Esophagus squamous epithelium (tissue), 4 donors: Measurements from ENCODE around the gene TBPL1.

Experiments
- CTCF ChIP-seq, 6 experiments: fragments of 450-650 bp in 4 of 6; fragments of 200-600 bp in 2 of 6; sonication (generic) in 2 of 6; IDR thresholded peaks; one replicate each; pipeline ENCODE4 v1.5.1; 2016 to 2019; ENCODE audit warnings: antibody characterized with exemption in 6 of 6, mild to moderate bottlenecking in 4 of 6, moderate library complexity in 4 of 6
- POLR2A ChIP-seq, 4 donors: fragments of 450-650 bp; IDR thresholded peaks; one replicate each; pipeline ENCODE4 v1.6.1; 2017; ENCODE audit warnings: antibody characterized with exemption in 4 of 4, mild to moderate bottlenecking in 4 of 4, moderate library complexity in 3 of 4

GRCh38 chr6:133919362-133919761, 33.7 kb upstream of the TBPL1 start:
- TF ChIP-seq CTCF (IDR thresholded peaks at IDR 0.05), result no peak
- no peak for TF ChIP-seq POLR2A (IDR thresholded peaks at IDR 0.05)
